Mesothelial cell of epicardium (in vitro differentiated cells): ENCODE measurements around the gene DLX4. TPM values are rescaled to one million over a fixed set of nuclear protein-coding genes. Genes with fewer than 3 reads are reported as not detected.

Source experiments
- DNase-seq, 2 experiments: peaks; one replicate each; pipeline ENCODE4 v3.0.0; 2021; ENCODE audit warnings: low spot score in 2 of 2; ENCODE audit not compliant: unreplicated experiment in 2 of 2
- H3K27ac Mint-ChIP-seq: 2 replicates; pipeline ENCODE4 v1.8.0; 2021; ENCODE audit warnings: mixed read lengths
- H3K27me3 Mint-ChIP-seq: 2 replicates; pipeline ENCODE4 v1.8.0; 2021; ENCODE audit warnings: low read depth, mixed read lengths
- H3K36me3 Mint-ChIP-seq: 2 replicates; pipeline ENCODE4 v1.8.0; 2021; ENCODE audit warnings: mixed read lengths
- H3K4me1 Mint-ChIP-seq: 2 replicates; pipeline ENCODE4 v1.8.0; 2021; ENCODE audit warnings: mixed read lengths
- H3K4me3 Mint-ChIP-seq: 2 replicates; pipeline ENCODE4 v1.8.0; 2021; ENCODE audit warnings: mild to moderate bottlenecking, moderate library complexity, mixed read lengths
- H3K9me3 Mint-ChIP-seq: 2 replicates; pipeline ENCODE4 v1.8.0; 2021; ENCODE audit warnings: mixed read lengths
- total RNA-seq: library from RNA; stranded (reverse); gene quantifications from 3 replicates; pipeline ENCODE4 v1.2.1, GENCODE V29; 2021
- TF ChIP-seq, protein P1 (sequence below): fragments of 200-600 bp; sonication (generic); IDR thresholded peaks from one replicate; pipeline ENCODE4 v1.5.0; 2021; ENCODE audit warnings: antibody characterized with exemption; ENCODE audit not compliant: unreplicated experiment

DLX4 gene
- total RNA-seq, 1 donor from 2014 or later = 2.7 TPM

- Mint-ChIP-seq H3K4me3 (no peak overlapping the region), H3K27ac (no peak overlapping the region), H3K9me3 (peaks cover 47% of the 10 kb centered on the region), H3K36me3 (peaks cover 1% of the 10 kb centered on the region), H3K27me3 (peaks cover 14% of the 10 kb centered on the region), H3K4me1 (no peaks in the 10 kb centered on the region)
- TF ChIP-seq, protein P1, sequence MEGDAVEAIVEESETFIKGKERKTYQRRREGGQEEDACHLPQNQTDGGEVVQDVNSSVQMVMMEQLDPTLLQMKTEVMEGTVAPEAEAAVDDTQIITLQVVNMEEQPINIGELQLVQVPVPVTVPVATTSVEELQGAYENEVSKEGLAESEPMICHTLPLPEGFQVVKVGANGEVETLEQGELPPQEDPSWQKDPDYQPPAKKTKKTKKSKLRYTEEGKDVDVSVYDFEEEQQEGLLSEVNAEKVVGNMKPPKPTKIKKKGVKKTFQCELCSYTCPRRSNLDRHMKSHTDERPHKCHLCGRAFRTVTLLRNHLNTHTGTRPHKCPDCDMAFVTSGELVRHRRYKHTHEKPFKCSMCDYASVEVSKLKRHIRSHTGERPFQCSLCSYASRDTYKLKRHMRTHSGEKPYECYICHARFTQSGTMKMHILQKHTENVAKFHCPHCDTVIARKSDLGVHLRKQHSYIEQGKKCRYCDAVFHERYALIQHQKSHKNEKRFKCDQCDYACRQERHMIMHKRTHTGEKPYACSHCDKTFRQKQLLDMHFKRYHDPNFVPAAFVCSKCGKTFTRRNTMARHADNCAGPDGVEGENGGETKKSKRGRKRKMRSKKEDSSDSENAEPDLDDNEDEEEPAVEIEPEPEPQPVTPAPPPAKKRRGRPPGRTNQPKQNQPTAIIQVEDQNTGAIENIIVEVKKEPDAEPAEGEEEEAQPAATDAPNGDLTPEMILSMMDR = no peak
- no peak for DNase-seq
Observed at GRCh38 chr17:50013079-50013478, 44.1 kb downstream of the DLX4 start.

- H3K4me3 Mint-ChIP-seq = no peak overlapping the region
- no peak for DNase-seq
Observed at GRCh38 chr17:50014471-50015088, 45.6 kb downstream of the DLX4 start.

DNA sequence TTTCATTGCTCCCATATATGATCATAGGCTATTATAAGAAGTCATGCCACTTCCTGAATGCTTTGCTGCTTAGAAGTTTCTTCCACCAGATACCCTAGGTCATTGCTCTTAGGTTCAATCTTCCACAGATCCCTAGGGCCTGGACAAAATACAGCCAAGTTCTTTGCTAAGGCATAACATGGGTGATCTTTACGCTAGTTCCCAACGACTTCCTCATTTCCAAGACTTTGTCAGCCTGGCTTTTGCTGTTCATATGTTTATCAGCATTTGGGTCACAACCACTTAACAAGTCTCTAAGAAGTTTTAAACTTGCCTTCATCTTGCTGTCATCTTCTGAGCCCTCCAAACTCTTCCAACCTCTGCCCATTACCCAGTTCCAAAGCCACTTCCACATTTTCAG is 46.2 kb downstream of the DLX4 start:
- Mint-ChIP-seq H3K9me3 (peaks cover 37% of the 10 kb centered on the region), H3K4me3 (no peak overlapping the region), H3K27me3 (peaks cover 10% of the 10 kb centered on the region), H3K4me1 (no peaks in the 10 kb centered on the region), H3K27ac (no peak overlapping the region), H3K36me3 (peaks cover 1% of the 10 kb centered on the region)
- no peak for DNase-seq
- TF ChIP-seq, protein P1 = no peak

More at GRCh38 chr17:50014471-50015088, 45.6 kb downstream of the DLX4 start:
- TF ChIP-seq, protein P1 = no peak
- peaks cover 10% of the 10 kb centered on the region for H3K27me3 Mint-ChIP-seq
- H3K9me3 Mint-ChIP-seq = peaks cover 37% of the 10 kb centered on the region
- peaks cover 1% of the 10 kb centered on the region for H3K36me3 Mint-ChIP-seq
- no peaks in the 10 kb centered on the region for H3K4me1 Mint-ChIP-seq
- no peak overlapping the region for H3K27ac Mint-ChIP-seq

- no peak for DNase-seq
Observed at GRCh38 chr17:50018909-50019308, 49.9 kb downstream of the DLX4 start.

DNA sequence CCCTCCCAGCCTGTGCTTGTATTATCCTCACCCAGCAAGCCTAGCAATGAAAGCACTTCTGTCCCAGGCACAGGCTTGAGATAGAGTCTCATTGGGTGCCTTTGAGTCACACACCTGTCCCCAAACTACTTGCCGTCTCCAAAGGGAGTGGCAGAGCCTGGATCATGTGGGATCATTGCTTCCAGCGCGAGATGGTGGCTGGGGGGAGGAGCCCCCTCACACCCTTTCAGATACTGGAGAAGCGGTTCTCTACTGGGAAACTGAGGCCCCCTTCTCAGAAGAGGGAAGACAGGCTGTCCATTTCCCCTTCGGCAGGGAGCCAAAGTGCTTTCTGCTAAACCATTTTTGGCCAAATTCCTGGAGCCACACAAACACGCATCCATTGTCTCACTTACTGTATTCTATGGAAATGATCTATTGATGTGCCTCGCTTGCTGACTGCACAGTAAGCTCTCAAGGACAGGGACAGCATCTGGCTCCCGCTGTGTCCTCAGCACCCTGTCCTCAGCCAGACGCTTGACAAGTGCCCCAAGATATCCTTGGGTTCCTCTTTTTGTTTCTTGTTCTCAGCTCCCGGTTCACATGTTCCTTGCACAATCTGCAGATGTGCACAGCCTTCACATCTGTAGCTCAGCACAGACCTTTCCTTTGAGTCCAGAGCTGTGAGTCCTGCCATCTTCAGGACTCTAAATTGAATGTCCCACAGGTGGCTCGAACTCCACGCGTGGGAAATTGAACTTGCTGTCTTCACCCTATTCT is 52.0 kb downstream of the DLX4 start:
- Mint-ChIP-seq H3K4me1 (peaks cover 6% of the 10 kb centered on the region), H3K27me3 (peaks cover 3% of the 10 kb centered on the region), H3K36me3 (no peaks in the 10 kb centered on the region), H3K4me3 (no peak overlapping the region), H3K9me3 (no peaks in the 10 kb centered on the region), H3K27ac (no peak overlapping the region)
- DNase-seq = no peak
- TF ChIP-seq, protein P1 = no peak

More at GRCh38 chr17:50018909-50019308, 49.9 kb downstream of the DLX4 start:
- H3K4me1 Mint-ChIP-seq = peaks cover 6% of the 10 kb centered on the region
- TF ChIP-seq, protein P1 = no peak
- H3K27ac Mint-ChIP-seq = no peak overlapping the region
- peaks cover 10% of the 10 kb centered on the region for H3K9me3 Mint-ChIP-seq
- H3K4me3 Mint-ChIP-seq = no peak overlapping the region
- peaks cover 5% of the 10 kb centered on the region for H3K27me3 Mint-ChIP-seq
- no peaks in the 10 kb centered on the region for H3K36me3 Mint-ChIP-seq
